Lower leg skin (tissue), 4 donors: Measurements from ENCODE around the gene PTPRN2. TPM values are rescaled to one million over a fixed set of nuclear protein-coding genes. Genes with fewer than 3 reads are reported as not detected.
"Not testable (repeated sequence)": the region's sequence is repeated elsewhere in the genome, so short reads cannot be mapped to it uniquely, and the experiment has no call there.

ENCODE experiments used
- DNase-seq, 2 donors: peaks; one replicate each; pipeline ENCODE4 v3.0.0-alpha.2; 2019; ENCODE audit warnings: low spot score in 2 of 2
- H3K4me3 ChIP-seq: fragments of 200-600 bp; sonication (generic); 2 replicates; pipeline ENCODE4 v1.5.1; 2017; ENCODE audit warnings: mild to moderate bottlenecking, low read depth; ENCODE audit not compliant: poor library complexity, severe bottlenecking
- POLR2A ChIP-seq, 2 donors: fragments of 450-650 bp; IDR thresholded peaks; one replicate each; pipeline ENCODE4 v1.6.1; 2016 to 2017; ENCODE audit warnings: antibody characterized with exemption in 2 of 2, mild to moderate bottlenecking in 1 of 2, moderate library complexity in 1 of 2
- WGBS, 2 donors: methylation state at CpG; one replicate each; pipeline ENCODE4 v1.1.5; 2018; 5-methylcytosine and 5-hydroxymethylcytosine counted together
- intact Hi-C: fragments of 100-400 bp; cut with DNase I; formaldehyde crosslinking; loops from one replicate; pipeline ENCODE4 v1.15.0; 2023; ENCODE audit warnings: low total_unique reads
- total RNA-seq, 4 donors: library from RNA; depleted of rRNA; stranded (reverse); fragments of >200 nt; gene quantifications; one replicate each; pipeline ENCODE4 v1.1.0, GENCODE V29; 2016
- TF ChIP-seq, protein P1 (sequence below), 3 donors: fragments of 450-650 bp; IDR thresholded peaks; one replicate each; pipeline ENCODE4 v1.5.1; 2016; ENCODE audit warnings: antibody characterized with exemption in 3 of 3, mild to moderate bottlenecking in 3 of 3, moderate library complexity in 2 of 3

PTPRN2 gene
- 1 to 10 TPM in 2 of 4 donors, under 1 TPM in 2; 0.11 to 1.6 (median 0.92) TPM for total RNA-seq

DNA sequence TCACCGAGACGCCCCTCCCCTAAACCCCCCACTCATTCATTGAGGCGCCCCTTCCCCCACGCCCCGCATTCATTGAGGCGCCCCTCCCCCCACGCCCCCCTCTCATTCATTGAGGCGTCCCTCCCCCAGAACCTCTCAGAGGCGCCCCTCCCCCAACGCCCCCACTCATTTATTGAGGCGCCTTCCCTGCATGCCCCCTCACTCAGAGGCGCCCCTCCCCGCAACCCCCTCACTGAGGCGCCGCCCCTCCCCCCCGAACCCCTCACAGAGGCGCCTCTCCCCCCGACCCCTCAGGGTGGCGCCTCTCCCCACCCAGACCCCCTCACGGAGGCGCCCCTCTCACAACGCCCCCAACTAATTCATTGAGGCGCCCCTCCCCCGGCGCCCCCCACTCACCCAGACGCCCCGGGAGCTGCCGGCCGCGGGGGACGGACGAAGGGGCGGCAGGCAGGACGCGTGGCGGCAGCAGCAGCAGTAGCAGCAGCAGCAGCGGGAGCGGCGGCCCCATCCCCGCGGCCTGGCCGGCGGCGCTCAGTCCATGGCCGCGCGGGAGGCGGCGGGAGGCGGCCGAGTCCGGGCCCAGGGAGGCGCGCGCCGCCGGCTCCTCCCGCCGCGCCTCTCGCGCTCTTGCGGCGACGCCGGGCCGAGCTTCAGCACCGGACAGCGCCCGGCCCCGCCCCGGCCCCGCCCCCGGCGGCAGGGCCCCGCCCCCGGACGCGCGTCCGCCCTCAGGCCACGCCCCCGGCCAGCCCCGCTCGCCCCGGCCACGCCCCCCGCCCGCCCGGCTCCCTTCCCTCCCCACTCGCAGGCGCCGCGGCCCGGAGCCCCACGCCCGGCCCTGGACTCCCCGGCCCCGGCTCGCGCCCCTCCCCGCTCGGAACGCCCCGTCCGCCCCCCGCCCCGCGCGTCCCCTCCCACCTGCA lies at the start of gene PTPRN2:
PTPRN2 (minus strand) TSS at position 662 of the 923 bp plus-strand sequence.
- TF ChIP-seq, protein P1, sequence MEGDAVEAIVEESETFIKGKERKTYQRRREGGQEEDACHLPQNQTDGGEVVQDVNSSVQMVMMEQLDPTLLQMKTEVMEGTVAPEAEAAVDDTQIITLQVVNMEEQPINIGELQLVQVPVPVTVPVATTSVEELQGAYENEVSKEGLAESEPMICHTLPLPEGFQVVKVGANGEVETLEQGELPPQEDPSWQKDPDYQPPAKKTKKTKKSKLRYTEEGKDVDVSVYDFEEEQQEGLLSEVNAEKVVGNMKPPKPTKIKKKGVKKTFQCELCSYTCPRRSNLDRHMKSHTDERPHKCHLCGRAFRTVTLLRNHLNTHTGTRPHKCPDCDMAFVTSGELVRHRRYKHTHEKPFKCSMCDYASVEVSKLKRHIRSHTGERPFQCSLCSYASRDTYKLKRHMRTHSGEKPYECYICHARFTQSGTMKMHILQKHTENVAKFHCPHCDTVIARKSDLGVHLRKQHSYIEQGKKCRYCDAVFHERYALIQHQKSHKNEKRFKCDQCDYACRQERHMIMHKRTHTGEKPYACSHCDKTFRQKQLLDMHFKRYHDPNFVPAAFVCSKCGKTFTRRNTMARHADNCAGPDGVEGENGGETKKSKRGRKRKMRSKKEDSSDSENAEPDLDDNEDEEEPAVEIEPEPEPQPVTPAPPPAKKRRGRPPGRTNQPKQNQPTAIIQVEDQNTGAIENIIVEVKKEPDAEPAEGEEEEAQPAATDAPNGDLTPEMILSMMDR (IDR thresholded peaks at IDR 0.05) = no peak
- TF ChIP-seq POLR2A (IDR thresholded peaks at IDR 0.05) = no peak
- intact Hi-C loops = no loop called here
- 4% methylated on average over 11 of the region's 110 CpGs; no CpG with 5 or more reads in 1 of the 2 donors for WGBS, 2 donors
- no peak for DNase-seq
- H3K4me3 ChIP-seq = no peak within 1 kb of the TSS

DNA sequence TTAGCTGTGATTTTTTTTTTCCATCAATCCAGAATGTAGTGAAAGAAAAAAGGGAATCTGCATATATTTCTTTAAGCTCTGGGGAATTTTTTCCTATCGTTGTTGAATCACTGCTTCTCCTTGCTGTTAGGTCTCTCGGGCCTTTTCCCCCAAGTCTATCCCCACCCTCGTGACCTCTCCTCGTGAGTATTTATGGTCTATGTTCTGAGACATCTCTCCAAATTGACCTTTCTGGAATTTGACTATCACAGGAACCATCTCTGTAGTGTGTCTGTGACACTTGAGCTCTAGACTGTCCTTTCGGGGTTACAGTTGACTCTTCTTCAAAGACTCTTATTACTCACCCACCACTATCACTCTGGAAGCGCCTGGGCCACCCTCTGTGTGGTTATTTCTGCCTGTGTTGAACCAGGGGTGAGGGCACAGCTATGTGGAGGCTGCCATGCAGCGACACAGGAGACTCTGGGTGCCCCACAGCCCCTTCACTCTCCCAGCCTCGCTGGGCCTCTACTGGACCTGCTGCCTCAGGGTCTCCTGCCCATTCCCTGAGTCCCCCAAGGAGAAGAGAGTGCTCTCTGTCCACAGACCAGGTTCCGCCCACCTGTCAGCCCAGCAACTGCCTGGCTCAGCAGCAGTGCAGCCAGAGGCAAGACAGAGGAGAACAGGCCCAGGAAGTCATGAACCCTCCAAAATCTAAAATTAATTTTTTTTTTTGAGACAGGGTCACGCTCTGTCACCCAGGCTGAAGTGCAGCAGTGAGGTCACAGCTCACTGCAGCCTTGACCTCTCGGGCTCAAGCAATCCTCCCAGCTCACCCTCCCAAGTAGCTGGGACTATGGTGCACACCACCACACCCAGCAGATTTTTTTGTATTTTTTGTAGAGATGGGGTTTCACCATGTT lies 45.7 kb upstream of the PTPRN2 start:
- intact Hi-C loops = no loop called here

DNA sequence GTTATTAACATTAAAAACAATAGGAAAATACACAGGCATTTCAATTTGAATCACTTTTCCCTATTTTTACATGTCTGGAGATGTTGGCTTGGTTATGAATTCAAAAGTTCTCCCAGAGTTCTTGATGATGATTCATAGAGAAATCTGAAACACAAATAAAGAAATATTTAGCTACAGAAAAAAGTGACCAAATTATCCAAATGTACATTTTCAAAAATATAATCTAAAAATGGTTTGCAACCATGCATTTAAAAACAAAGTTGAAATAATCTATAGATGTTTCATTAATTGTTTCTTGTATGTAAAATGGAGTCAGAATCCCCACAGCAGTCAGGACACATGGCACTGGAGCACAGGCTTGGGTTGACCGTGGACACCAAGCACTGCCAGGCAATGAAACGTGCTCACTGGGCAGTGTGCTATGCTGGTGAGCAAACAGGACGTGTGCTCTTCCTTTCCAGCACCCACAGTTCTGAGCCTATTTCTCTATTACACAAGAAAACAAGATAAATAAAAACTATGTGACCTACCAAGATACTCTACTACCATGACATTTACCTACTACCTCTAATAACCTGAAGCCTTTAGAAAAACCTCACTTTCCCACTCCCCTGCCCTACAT lies 44.1 kb upstream of the PTPRN2 start:
- H3K4me3 ChIP-seq = no peak overlapping the region
- TF ChIP-seq, protein P1 (IDR thresholded peaks at IDR 0.05) = no peak
- TF ChIP-seq POLR2A (IDR thresholded peaks at IDR 0.05) = no peak
- intact Hi-C loops = no loop called here
- 89 to 96% methylated on average over 3 of the region's 3 CpGs for WGBS, 2 donors
- DNase-seq = no peak

More for the DNA sequence above, 45.7 kb upstream of the PTPRN2 start:
- DNase-seq = no peak
- H3K4me3 ChIP-seq = no peak overlapping the region
- WGBS, 2 donors = 94 to 95% methylated on average over 11 of the region's 11 CpGs
- no peak for TF ChIP-seq POLR2A (IDR thresholded peaks at IDR 0.05)
- TF ChIP-seq, protein P1 (IDR thresholded peaks at IDR 0.05) = no peak

DNA sequence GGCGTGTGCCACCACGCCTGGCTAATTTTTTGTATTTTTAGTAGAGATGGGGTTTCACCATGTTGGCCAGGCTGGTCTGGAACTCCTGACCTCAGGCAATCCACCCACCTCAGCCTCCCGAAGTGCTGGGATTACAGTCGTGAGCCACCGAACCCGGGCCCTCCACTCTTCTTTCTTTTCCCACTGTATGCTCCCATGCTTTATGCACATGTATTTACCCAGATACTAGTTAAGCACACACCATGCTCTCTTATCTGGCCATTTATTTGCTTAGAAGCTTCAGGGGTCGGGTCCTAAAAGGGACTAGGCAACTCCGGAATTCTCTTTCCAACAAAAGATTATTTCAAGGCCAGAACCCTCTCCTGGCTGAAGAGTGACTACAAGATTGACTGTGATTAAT lies 38.7 kb upstream of the PTPRN2 start:
- intact Hi-C loops, H3K4me3 ChIP-seq, DNase-seq: not testable (repeated sequence)
- 96 to 98% methylated on average over 8 of the region's 8 CpGs for WGBS, 2 donors

DNA sequence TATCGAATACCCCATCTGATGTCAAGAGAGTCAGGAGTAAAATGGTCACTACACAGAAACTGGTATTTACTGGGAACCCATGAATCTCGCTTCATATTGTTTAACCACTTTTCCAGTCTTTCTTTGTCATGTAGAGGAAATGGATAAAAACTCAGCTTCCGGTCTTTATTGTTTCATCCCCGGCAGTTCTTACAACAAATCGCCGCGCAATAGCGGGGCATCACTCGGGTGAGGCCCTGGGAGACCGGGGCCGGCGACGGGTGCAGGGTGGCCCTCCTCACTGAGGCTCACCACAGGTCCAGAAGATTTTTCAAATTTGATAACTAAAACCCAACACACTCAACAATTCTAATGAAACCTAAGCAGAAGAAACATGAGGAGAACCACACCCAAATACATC lies 35.6 kb upstream of the PTPRN2 start:
- no peak for DNase-seq
- intact Hi-C loops = no loop called here
- WGBS, 2 donors = 84 to 90% methylated on average over 13 of the region's 13 CpGs
- TF ChIP-seq, protein P1 (IDR thresholded peaks at IDR 0.05) = no peak
- TF ChIP-seq POLR2A (IDR thresholded peaks at IDR 0.05) = no peak
- no peak overlapping the region for H3K4me3 ChIP-seq
